H9 (cell line): ENCODE results near the gene REEP1. TPM values are rescaled to one million over a fixed set of nuclear protein-coding genes. Genes with fewer than 3 reads are reported as not detected.

ENCODE experiments used
- DNase-seq: peaks from one replicate; pipeline ENCODE4 v3.0.0-alpha.2; 2017
- H2AFZ ChIP-seq: one replicate; pipeline ENCODE4 v1.6.1; 2013; ENCODE audit warnings: mild to moderate bottlenecking, low read length, control low read depth, moderate library complexity
- H2AK5ac ChIP-seq: 2 replicates; pipeline ENCODE4 v1.6.1; 2013; ENCODE audit warnings: low read length, control low read depth, mixed read lengths; ENCODE audit not compliant: insufficient read length
- H2BK120ac ChIP-seq: one replicate; pipeline ENCODE4 v1.6.1; 2013; ENCODE audit warnings: low read depth, mild to moderate bottlenecking, low read length, control low read depth, inconsistent platforms; ENCODE audit not compliant: poor library complexity, severe bottlenecking
- H2BK12ac ChIP-seq: 2 replicates; pipeline ENCODE4 v1.6.1; 2013; ENCODE audit warnings: low read length, control low read depth, mixed read lengths, low read depth; ENCODE audit not compliant: insufficient read length
- H2BK15ac ChIP-seq: 2 replicates; pipeline ENCODE4 v1.6.1; 2013; ENCODE audit warnings: low read depth, low read length, control low read depth
- H2BK20ac ChIP-seq: one replicate; pipeline ENCODE4 v1.6.1; 2013; ENCODE audit warnings: low read depth, mild to moderate bottlenecking, low read length, control low read depth, inconsistent platforms; ENCODE audit not compliant: poor library complexity, severe bottlenecking
- H2BK5ac ChIP-seq: 2 replicates; pipeline ENCODE4 v1.6.1; 2013; ENCODE audit warnings: low read length, control low read depth, mixed read lengths; ENCODE audit not compliant: insufficient read length
- H3K14ac ChIP-seq: 2 replicates; pipeline ENCODE4 v1.6.1; 2013; ENCODE audit warnings: low read length, control low read depth; ENCODE audit not compliant: insufficient read depth
- H3K18ac ChIP-seq: 2 replicates; pipeline ENCODE4 v1.6.1; 2013; ENCODE audit warnings: low read depth, mild to moderate bottlenecking, mixed read lengths, low read length, control low read depth; ENCODE audit not compliant: insufficient read length
- H3K23ac ChIP-seq: 2 replicates; pipeline ENCODE4 v1.6.1; 2013; ENCODE audit warnings: low read length, control low read depth, mixed read lengths, low read depth; ENCODE audit not compliant: insufficient read length
- H3K23me2 ChIP-seq: 2 replicates; pipeline ENCODE4 v1.6.1; 2013; ENCODE audit warnings: low read depth, mild to moderate bottlenecking, mixed read lengths, low read length, control low read depth; ENCODE audit not compliant: insufficient read length, poor library complexity, severe bottlenecking
- H3K27ac ChIP-seq: 2 replicates; pipeline ENCODE4 v1.5.1; 2013; ENCODE audit warnings: low read length, control low read depth, mixed read lengths, low read depth; ENCODE audit not compliant: insufficient read length
- H3K27me3 ChIP-seq: 2 replicates; pipeline ENCODE4 v1.6.1; 2013; ENCODE audit warnings: low read length, control low read depth, inconsistent platforms; ENCODE audit not compliant: insufficient read depth
- H3K4ac ChIP-seq: 2 replicates; pipeline ENCODE4 v1.6.1; 2013; ENCODE audit warnings: low read depth, mild to moderate bottlenecking, control low read depth, inconsistent platforms, low read length, moderate library complexity
- H3K4me1 ChIP-seq: 2 replicates; pipeline ENCODE4 v1.6.1; 2013; ENCODE audit warnings: low read length, control low read depth, inconsistent platforms; ENCODE audit not compliant: insufficient read depth
- H3K4me2 ChIP-seq: 2 replicates; pipeline ENCODE4 v1.6.1; 2013; ENCODE audit warnings: low read length, control low read depth, mixed read lengths; ENCODE audit not compliant: insufficient read length, insufficient read depth
- H3K56ac ChIP-seq: 2 replicates; pipeline ENCODE4 v1.6.1; 2013; ENCODE audit warnings: low read depth, mild to moderate bottlenecking, mixed read lengths, low read length, control low read depth; ENCODE audit not compliant: insufficient read length
- H3K79me1 ChIP-seq: 2 replicates; pipeline ENCODE4 v1.6.1; 2013; ENCODE audit warnings: low read depth, mild to moderate bottlenecking, moderate library complexity, low read length, control low read depth, inconsistent platforms; ENCODE audit not compliant: insufficient read depth, poor library complexity, severe bottlenecking
- H3K79me2 ChIP-seq: 2 replicates; pipeline ENCODE4 v1.6.1; 2013; ENCODE audit warnings: low read length, control low read depth, inconsistent platforms; ENCODE audit not compliant: insufficient read depth
- H3K9ac ChIP-seq: 2 replicates; pipeline ENCODE4 v1.6.1; 2013; ENCODE audit warnings: low read length, control low read depth, mixed read lengths; ENCODE audit not compliant: insufficient read length; ENCODE audit errors: extremely low read depth
- H3K9me3 ChIP-seq: one replicate; pipeline ENCODE4 v1.6.1; 2013; ENCODE audit warnings: low read depth, low read length, inconsistent platforms; ENCODE audit not compliant: control insufficient read depth
- H3T11ph ChIP-seq: one replicate; pipeline ENCODE4 v1.6.1; 2013; ENCODE audit warnings: mild to moderate bottlenecking, low read length, control low read depth, inconsistent platforms
- H4K20me1 ChIP-seq: one replicate; pipeline ENCODE4 v1.6.1; 2013; ENCODE audit not compliant: control insufficient read depth, insufficient read length, insufficient read depth
- H4K5ac ChIP-seq: 2 replicates; pipeline ENCODE4 v1.6.1; 2013; ENCODE audit warnings: low read depth, mild to moderate bottlenecking, mixed read lengths, low read length, control low read depth; ENCODE audit not compliant: insufficient read length
- H4K8ac ChIP-seq: replicated peaks from 2 replicates; pipeline ENCODE4 v1.6.1; 2013; ENCODE audit warnings: low read length, control low read depth, mixed read lengths, low read depth; ENCODE audit not compliant: insufficient read length
- H4K91ac ChIP-seq: 2 replicates; pipeline ENCODE4 v1.6.1; 2013; ENCODE audit warnings: low read depth, mild to moderate bottlenecking, moderate library complexity, mixed read lengths, low read length, control low read depth; ENCODE audit not compliant: insufficient read length
- H3K27ac Mint-ChIP-seq, 3 experiments: 2 replicates in 2 of 3; 3 replicates in 1 of 3; pipeline ENCODE4 v1.8.0; 2020 to 2021; ENCODE audit warnings: mixed read lengths in 3 of 3, mild to moderate bottlenecking in 1 of 3, moderate library complexity in 1 of 3
- H3K27me3 Mint-ChIP-seq: 2 replicates; pipeline ENCODE4 v1.8.0; 2021; ENCODE audit warnings: low read depth, mild to moderate bottlenecking, moderate library complexity, mixed read lengths
- H3K36me3 Mint-ChIP-seq, 3 experiments: 2 replicates in 2 of 3; 3 replicates in 1 of 3; pipeline ENCODE4 v1.8.0; 2020 to 2021; ENCODE audit warnings: low read depth in 3 of 3, mixed read lengths in 3 of 3; ENCODE audit not compliant: insufficient read depth in 1 of 3
- H3K4me1 Mint-ChIP-seq, 2 experiments: 2 replicates each; pipeline ENCODE4 v1.8.0; 2020; ENCODE audit warnings: mixed read lengths in 2 of 2
- H3K4me3 Mint-ChIP-seq, 2 experiments: 2 replicates in 1 of 2; 3 replicates in 1 of 2; pipeline ENCODE4 v1.8.0; 2020 to 2021; ENCODE audit warnings: mild to moderate bottlenecking in 2 of 2, mixed read lengths in 2 of 2, moderate library complexity in 1 of 2
- H3K9me3 Mint-ChIP-seq, 2 experiments: 2 replicates in 1 of 2; 3 replicates in 1 of 2; pipeline ENCODE4 v1.8.0; 2020; ENCODE audit warnings: mild to moderate bottlenecking in 2 of 2, mixed read lengths in 2 of 2, moderate library complexity in 1 of 2
- WGBS: extraction: QIAGEN DNeasy Blood & Tissue Kit; methylation state at CpG from one replicate; pipeline ENCODE4 v1.1.7; 2013; ENCODE audit warnings: missing lambda C conversion rate, low lambda C conversion rate, mixed read lengths; ENCODE audit not compliant: insufficient read length; ENCODE audit errors: extremely low coverage; 5-methylcytosine and 5-hydroxymethylcytosine counted together
- total RNA-seq: library from RNA; stranded (reverse); gene quantifications from 2 replicates; pipeline ENCODE4 v1.2.1, GENCODE V29; 2021
- TF ChIP-seq, protein P1 (sequence below): fragments of 200-600 bp; sonication (generic); conservative IDR thresholded peaks from 3 replicates; pipeline ENCODE4 v1.8.0; 2021; ENCODE audit warnings: antibody characterized with exemption, mild to moderate bottlenecking

Gene REEP1
- total RNA-seq, 1 experiment from 2014 or later = 1.3 TPM

DNA sequence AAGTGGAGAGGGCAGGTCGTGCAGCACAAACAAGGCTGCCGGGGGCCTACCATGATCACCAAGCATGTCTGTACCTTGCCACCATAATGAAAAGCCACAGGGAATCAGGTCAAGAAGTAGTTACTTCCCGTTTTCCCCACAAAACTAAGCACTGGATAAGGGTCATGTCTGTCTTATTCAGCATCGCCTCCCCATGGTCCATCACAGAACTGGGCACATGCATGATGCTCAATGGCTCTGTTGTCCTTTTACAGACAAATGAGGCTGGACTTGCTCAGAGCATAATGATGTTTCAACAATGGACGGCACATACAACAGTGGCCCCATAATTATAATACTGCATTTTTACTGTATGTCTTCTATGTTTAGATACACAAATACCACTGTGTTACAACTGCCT is 27.5 kb downstream of the REEP1 start:
- Histone ChIP-seq H3K9ac (no peak overlapping the region), H3K23ac (no peak overlapping the region), H4K8ac (no peak overlapping the region), H3K9me3 (no peaks in the 10 kb centered on the region), H3K27ac (no peak overlapping the region), H2BK5ac (no peak overlapping the region), H4K91ac (no peak overlapping the region), H2BK120ac (no peak overlapping the region), H2BK15ac (no peak overlapping the region), H4K20me1 (no peaks in the 10 kb centered on the region), H2AFZ (no peak overlapping the region), H3K79me2 (no peaks in the 10 kb centered on the region), H3K27me3 (no peaks in the 10 kb centered on the region), H3K56ac (no peak overlapping the region), H3K23me2 (no peaks in the 10 kb centered on the region), H3K18ac (no peak overlapping the region), H3K79me1 (no peaks in the 10 kb centered on the region), H3T11ph (no peak overlapping the region), H2BK20ac (no peak overlapping the region), H4K5ac (no peak overlapping the region), H2AK5ac (no peak overlapping the region), H3K4me2 (no peak overlapping the region), H3K14ac (no peak overlapping the region; the same call in 1 of the 2 replicates), H3K4ac (no peak overlapping the region), H3K4me1 (no peaks in the 10 kb centered on the region), H2BK12ac (no peak overlapping the region)
- no peak overlapping the region for H3K4me3 Mint-ChIP-seq
- H3K27ac Mint-ChIP-seq = no peak overlapping the region
- H3K9me3 Mint-ChIP-seq = no peaks in the 10 kb centered on the region
- no CpG with 5 or more reads among the region's 5 CpGs for WGBS
- DNase-seq = no peak
- H3K36me3 Mint-ChIP-seq = no peaks in the 10 kb centered on the region
- H3K4me1 Mint-ChIP-seq = peaks cover 4 to 7% of the 10 kb centered on the region in 2 experiments
- H3K27me3 Mint-ChIP-seq = peaks cover 18% of the 10 kb centered on the region
- TF ChIP-seq, protein P1, sequence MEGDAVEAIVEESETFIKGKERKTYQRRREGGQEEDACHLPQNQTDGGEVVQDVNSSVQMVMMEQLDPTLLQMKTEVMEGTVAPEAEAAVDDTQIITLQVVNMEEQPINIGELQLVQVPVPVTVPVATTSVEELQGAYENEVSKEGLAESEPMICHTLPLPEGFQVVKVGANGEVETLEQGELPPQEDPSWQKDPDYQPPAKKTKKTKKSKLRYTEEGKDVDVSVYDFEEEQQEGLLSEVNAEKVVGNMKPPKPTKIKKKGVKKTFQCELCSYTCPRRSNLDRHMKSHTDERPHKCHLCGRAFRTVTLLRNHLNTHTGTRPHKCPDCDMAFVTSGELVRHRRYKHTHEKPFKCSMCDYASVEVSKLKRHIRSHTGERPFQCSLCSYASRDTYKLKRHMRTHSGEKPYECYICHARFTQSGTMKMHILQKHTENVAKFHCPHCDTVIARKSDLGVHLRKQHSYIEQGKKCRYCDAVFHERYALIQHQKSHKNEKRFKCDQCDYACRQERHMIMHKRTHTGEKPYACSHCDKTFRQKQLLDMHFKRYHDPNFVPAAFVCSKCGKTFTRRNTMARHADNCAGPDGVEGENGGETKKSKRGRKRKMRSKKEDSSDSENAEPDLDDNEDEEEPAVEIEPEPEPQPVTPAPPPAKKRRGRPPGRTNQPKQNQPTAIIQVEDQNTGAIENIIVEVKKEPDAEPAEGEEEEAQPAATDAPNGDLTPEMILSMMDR = peak; percentile 13; the same call in 1 of the 3 replicates
